ENCODE data around the gene PRDM1. TPM values are rescaled to one million over a fixed set of nuclear protein-coding genes. Genes with fewer than 3 reads are reported as not detected.
A peak's percentile ranks its signal among the peaks of the same experiment; 100 is the strongest.

Gene PRDM1
- total and polyA plus RNA-seq, 3 experiments from 2014 or later = 79.8 to 90.7 (median 88.2) TPM

- Histone ChIP-seq H3K27ac (ENCODE audit: low read depth, low read length) (no peak overlapping the region), H3K4me1 (ENCODE audit: insufficient read depth, low read length) (peaks cover 53% of the 10 kb centered on the region), H3K36me3 (ENCODE audit: insufficient read depth, low read length) (peaks cover 13% of the 10 kb centered on the region), H3K27me3 (ENCODE audit: insufficient read depth, low read length, poor library complexity, severe bottlenecking) (no peaks in the 10 kb centered on the region), H3K9me3 (ENCODE audit: low read length) (no peaks in the 10 kb centered on the region), H3K4me3 (ENCODE audit: low read length) (no peak overlapping the region)
- Mint-ChIP-seq H3K9me3 (no peaks in the 10 kb centered on the region), H3K4me3 (peak overlapping the region in 2 of 7 donors; percentile 10 to 43), H3K36me3 (peaks cover 18 to 45% (median 38%) of the 10 kb centered on the region in 3 donors), H3K4me1 (peaks cover 83 to 98% (median 97%) of the 10 kb centered on the region in 3 donors), H3K27ac (peak overlapping the region; percentile 14 to 87 (median 72)), H3K27me3 (peaks cover 0 to 4% of the 10 kb centered on the region in 2 donors)
- ChIA-PET CTCF (interaction anchor here (1.6 kb wide), 1 partner anchor 11 kb away, joined by 3 read pairs; no protein-coding TSS in a partner anchor), POLR2A (interaction anchor here (0.7 kb wide), 1 partner anchor 24 kb away, joined by 16 read pairs; the partner anchor contains the start of gene PRDM1)
- DNase-seq = no peak
Measured at GRCh38 chr6:106110164-106110826, 24.2 kb downstream of the PRDM1 start.

- Mint-ChIP-seq H3K36me3 (peaks cover 10 to 24% (median 21%) of the 10 kb centered on the region in 3 donors), H3K27ac (peak overlapping the region; percentile 24 to 96 (median 92)), H3K4me1 (peaks cover 88 to 98% (median 97%) of the 10 kb centered on the region in 3 donors), H3K27me3 (peaks cover 0 to 4% of the 10 kb centered on the region in 2 donors), H3K9me3 (no peaks in the 10 kb centered on the region), H3K4me3 (peak overlapping the region; percentile 7 to 86 (median 42))
- Histone ChIP-seq H3K4me1 (ENCODE audit: insufficient read depth, low read length) (peaks cover 64% of the 10 kb centered on the region), H3K27me3 (ENCODE audit: insufficient read depth, low read length, poor library complexity, severe bottlenecking) (no peaks in the 10 kb centered on the region), H3K9me3 (ENCODE audit: low read length) (no peaks in the 10 kb centered on the region), H3K36me3 (ENCODE audit: insufficient read depth, low read length) (no peaks in the 10 kb centered on the region), H3K4me3 (ENCODE audit: low read length) (peak overlapping the region; percentile 21), H3K27ac (ENCODE audit: low read depth, low read length) (no peak overlapping the region)
- ChIA-PET POLR2A (interaction anchor here (0.7 to 1.8 kb wide), 3 partner anchors 10 to 19 kb away, joined by 3 to 16 read pairs (median 4); no protein-coding TSS in a partner anchor), CTCF (interaction anchor here (0.7 to 1.6 kb wide), 3 partner anchors 13 to 51 kb away, joined by 3 read pairs; partner anchors contain the start of gene PRDM1)
- no peak for DNase-seq
Measured at GRCh38 chr6:106112433-106112832, 26.3 kb downstream of the PRDM1 start.

GRCh38 chr6:106113256-106113959, 27.3 kb downstream of the PRDM1 start:
- Histone ChIP-seq H3K9me3 (ENCODE audit: low read length) (no peaks in the 10 kb centered on the region), H3K27me3 (ENCODE audit: insufficient read depth, low read length, poor library complexity, severe bottlenecking) (no peaks in the 10 kb centered on the region), H3K27ac (ENCODE audit: low read depth, low read length) (no peak overlapping the region), H3K4me1 (ENCODE audit: insufficient read depth, low read length) (peaks cover 73% of the 10 kb centered on the region), H3K4me3 (ENCODE audit: low read length) (peak overlapping the region; percentile 17), H3K36me3 (ENCODE audit: insufficient read depth, low read length) (no peaks in the 10 kb centered on the region)
- DNase-seq = no peak
- Mint-ChIP-seq H3K36me3 (peaks cover 3 to 16% (median 12%) of the 10 kb centered on the region in 3 donors), H3K4me1 (peaks cover 88 to 97% (median 94%) of the 10 kb centered on the region in 3 donors), H3K4me3 (peak overlapping the region; percentile 24 to 86 (median 69)), H3K27me3 (peaks cover 0 to 4% of the 10 kb centered on the region in 2 donors), H3K9me3 (no peaks in the 10 kb centered on the region), H3K27ac (peak overlapping the region; percentile 24 to 96 (median 94))
- ChIA-PET POLR2A (no interaction called here), CTCF (interaction anchor here (1.5 to 1.6 kb wide), 2 partner anchors 28 to 50 kb away, joined by 3 to 4 read pairs; no protein-coding TSS in a partner anchor)

- H3K36me3 ChIP-seq (ENCODE audit: insufficient read depth, low read length) = no peaks in the 10 kb centered on the region
- peak overlapping the region; percentile 33 for H3K4me3 ChIP-seq (ENCODE audit: low read length)
- no peaks in the 10 kb centered on the region for H3K9me3 Mint-ChIP-seq
- no peaks in the 10 kb centered on the region for H3K9me3 ChIP-seq (ENCODE audit: low read length)
- H3K27me3 ChIP-seq (ENCODE audit: insufficient read depth, low read length, poor library complexity, severe bottlenecking) = no peaks in the 10 kb centered on the region
- H3K4me1 ChIP-seq (ENCODE audit: insufficient read depth, low read length) = peaks cover 73% of the 10 kb centered on the region
- H3K4me3 Mint-ChIP-seq = peak overlapping the region; percentile 42 to 89 (median 81)
- DNase-seq = peak in 1 of 5 donors; percentile 65
- H3K4me1 Mint-ChIP-seq = peaks cover 90 to 97% (median 94%) of the 10 kb centered on the region in 3 donors
- peaks cover 0 to 8% (median 3%) of the 10 kb centered on the region in 3 donors for H3K36me3 Mint-ChIP-seq
- peak overlapping the region; percentile 51 for H3K27ac ChIP-seq (ENCODE audit: low read depth, low read length)
- CTCF ChIA-PET = interaction anchor here (0.7 to 1.5 kb wide), 3 partner anchors 24 to 45 kb away, joined by 3 to 4 read pairs (median 3); no protein-coding TSS in a partner anchor
- peaks cover 0 to 4% of the 10 kb centered on the region in 2 donors for H3K27me3 Mint-ChIP-seq
- H3K27ac Mint-ChIP-seq = peak overlapping the region; percentile 24 to 97 (median 94)
- POLR2A ChIA-PET = interaction anchor here (0.7 to 1.2 kb wide), 6 partner anchors 11 to 49 kb away, joined by 3 to 6 read pairs (median 4); no protein-coding TSS in a partner anchor
Measured at GRCh38 chr6:106114492-106114891, 28.4 kb downstream of the PRDM1 start.

- no peak overlapping the region for H3K27ac ChIP-seq (ENCODE audit: low read depth, low read length)
- no peaks in the 10 kb centered on the region for H3K9me3 ChIP-seq (ENCODE audit: low read length)
- Mint-ChIP-seq H3K27ac (peak overlapping the region; percentile 21 to 97 (median 94)), H3K4me3 (peak overlapping the region in 6 of 7 donors; percentile 42 to 89 (median 82)), H3K36me3 (no peaks in the 10 kb centered on the region), H3K4me1 (peaks cover 86 to 96% (median 93%) of the 10 kb centered on the region in 3 donors), H3K9me3 (no peaks in the 10 kb centered on the region), H3K27me3 (peaks cover 0 to 4% of the 10 kb centered on the region in 2 donors)
- H3K27me3 ChIP-seq (ENCODE audit: insufficient read depth, low read length, poor library complexity, severe bottlenecking) = no peaks in the 10 kb centered on the region
- POLR2A ChIA-PET = interaction anchor here (0.5 to 1.2 kb wide), 6 partner anchors 16 to 633 kb away, joined by 3 to 6 read pairs (median 3); no protein-coding TSS in a partner anchor
- no peak for DNase-seq
- H3K4me3 ChIP-seq (ENCODE audit: low read length) = no peak overlapping the region
- CTCF ChIA-PET = no interaction called here
- H3K4me1 ChIP-seq (ENCODE audit: insufficient read depth, low read length) = peaks cover 73% of the 10 kb centered on the region
- no peaks in the 10 kb centered on the region for H3K36me3 ChIP-seq (ENCODE audit: insufficient read depth, low read length)
Measured at GRCh38 chr6:106115286-106115685, 29.1 kb downstream of the PRDM1 start.

GRCh38 chr6:106116125-106116832, 30.1 kb downstream of the PRDM1 start:
- Histone ChIP-seq H3K9me3 (ENCODE audit: low read length) (no peaks in the 10 kb centered on the region), H3K27ac (ENCODE audit: low read depth, low read length) (no peak overlapping the region), H3K4me1 (ENCODE audit: insufficient read depth, low read length) (peaks cover 69% of the 10 kb centered on the region), H3K36me3 (ENCODE audit: insufficient read depth, low read length) (no peaks in the 10 kb centered on the region), H3K27me3 (ENCODE audit: insufficient read depth, low read length, poor library complexity, severe bottlenecking) (no peaks in the 10 kb centered on the region), H3K4me3 (ENCODE audit: low read length) (no peak overlapping the region)
- peak overlapping the region; percentile 14 to 85 (median 45) for H3K4me3 Mint-ChIP-seq
- CTCF ChIA-PET = interaction anchor here (0.9 to 3.5 kb wide), 10 partner anchors 14 to 632 kb away, joined by 3 to 25 read pairs (median 6); partner anchors contain the start of gene PRDM1
- POLR2A ChIA-PET = interaction anchor here (0.6 to 1.9 kb wide), 5 partner anchors 18 to 124 kb away, joined by 3 to 9 read pairs (median 5); no protein-coding TSS in a partner anchor
- peak overlapping the region; percentile 83 to 98 (median 93) for H3K27ac Mint-ChIP-seq
- H3K9me3 Mint-ChIP-seq = no peaks in the 10 kb centered on the region
- peaks cover 0 to 4% of the 10 kb centered on the region in 2 donors for H3K27me3 Mint-ChIP-seq
- DNase-seq = no peak
- peaks cover 79 to 88% (median 85%) of the 10 kb centered on the region in 3 donors for H3K4me1 Mint-ChIP-seq
- no peaks in the 10 kb centered on the region for H3K36me3 Mint-ChIP-seq

GRCh38 chr6:106117579-106117978, 31.4 kb downstream of the PRDM1 start:
- Histone ChIP-seq H3K27me3 (ENCODE audit: insufficient read depth, low read length, poor library complexity, severe bottlenecking) (no peaks in the 10 kb centered on the region), H3K9me3 (ENCODE audit: low read length) (no peaks in the 10 kb centered on the region), H3K4me3 (ENCODE audit: low read length) (no peak overlapping the region), H3K4me1 (ENCODE audit: insufficient read depth, low read length) (peaks cover 56% of the 10 kb centered on the region), H3K36me3 (ENCODE audit: insufficient read depth, low read length) (no peaks in the 10 kb centered on the region), H3K27ac (ENCODE audit: low read depth, low read length) (no peak overlapping the region)
- H3K4me3 Mint-ChIP-seq = peak overlapping the region; percentile 6 to 85 (median 68)
- CTCF ChIA-PET = interaction anchor here (1.0 to 3.5 kb wide), 15 partner anchors 11 to 633 kb away, joined by 3 to 25 read pairs (median 4); no protein-coding TSS in a partner anchor
- POLR2A ChIA-PET = interaction anchor here (0.6 to 2.1 kb wide), 10 partner anchors 11 to 515 kb away, joined by 3 to 14 read pairs (median 4); no protein-coding TSS in a partner anchor
- peaks cover 66 to 81% (median 75%) of the 10 kb centered on the region in 3 donors for H3K4me1 Mint-ChIP-seq
- H3K27me3 Mint-ChIP-seq = peaks cover 0 to 1% of the 10 kb centered on the region in 2 donors
- no peaks in the 10 kb centered on the region for H3K36me3 Mint-ChIP-seq
- H3K27ac Mint-ChIP-seq = peak overlapping the region; percentile 83 to 98 (median 93)
- no peaks in the 10 kb centered on the region for H3K9me3 Mint-ChIP-seq
- peak; percentile 59 to 84 (median 80) for DNase-seq

Data from CD8-positive, alpha-beta memory T cell (primary cell).